Osteocyte (in vitro differentiated cells): ENCODE data around the gene ADAM11. TPM values are rescaled to one million over a fixed set of nuclear protein-coding genes. Genes with fewer than 3 reads are reported as not detected.
A peak's percentile ranks its signal among the peaks of the same experiment; 100 is the strongest.
"Not testable (repeated sequence)": the region's sequence is repeated elsewhere in the genome, so short reads cannot be mapped to it uniquely, and the experiment has no call there.

ENCODE experiments used
- DNase-seq: peaks from one replicate; pipeline ENCODE4 v3.0.0; 2021; ENCODE audit warnings: mixed read lengths; ENCODE audit not compliant: unreplicated experiment; ENCODE audit errors: extremely low spot score
- H3K27ac Mint-ChIP-seq: one replicate; pipeline ENCODE4 v1.8.0; 2021; ENCODE audit warnings: mild to moderate bottlenecking, mixed read lengths; ENCODE audit not compliant: unreplicated experiment
- H3K27me3 Mint-ChIP-seq: one replicate; pipeline ENCODE4 v1.8.0; 2021; ENCODE audit warnings: mixed read lengths; ENCODE audit not compliant: unreplicated experiment
- H3K36me3 Mint-ChIP-seq: one replicate; pipeline ENCODE4 v1.8.0; 2021; ENCODE audit warnings: mixed read lengths; ENCODE audit not compliant: unreplicated experiment
- H3K4me1 Mint-ChIP-seq: one replicate; pipeline ENCODE4 v1.8.0; 2021; ENCODE audit warnings: mixed read lengths; ENCODE audit not compliant: unreplicated experiment
- H3K4me3 Mint-ChIP-seq: one replicate; pipeline ENCODE4 v1.8.0; 2021; ENCODE audit warnings: mild to moderate bottlenecking, moderate library complexity, mixed read lengths; ENCODE audit not compliant: unreplicated experiment
- H3K9me3 Mint-ChIP-seq: one replicate; pipeline ENCODE4 v1.8.0; 2021; ENCODE audit warnings: mixed read lengths; ENCODE audit not compliant: unreplicated experiment
- long read RNA-seq: library from polyadenylated mRNA; unstranded; transcript quantifications from one replicate; pipeline ENCODE4 v2.0.0, GENCODE V29; 2021
- total RNA-seq: library from RNA; stranded (reverse); gene quantifications from 2 replicates; pipeline ENCODE4 v1.2.1, GENCODE V29; 2021
- TF ChIP-seq, protein P1 (sequence below): fragments of 200-600 bp; sonication (generic); IDR thresholded peaks from 2 replicates; pipeline ENCODE4 v1.5.0; 2021; ENCODE audit warnings: antibody characterized with exemption, mild to moderate bottlenecking, moderate library complexity

The ADAM11 gene, protein sequence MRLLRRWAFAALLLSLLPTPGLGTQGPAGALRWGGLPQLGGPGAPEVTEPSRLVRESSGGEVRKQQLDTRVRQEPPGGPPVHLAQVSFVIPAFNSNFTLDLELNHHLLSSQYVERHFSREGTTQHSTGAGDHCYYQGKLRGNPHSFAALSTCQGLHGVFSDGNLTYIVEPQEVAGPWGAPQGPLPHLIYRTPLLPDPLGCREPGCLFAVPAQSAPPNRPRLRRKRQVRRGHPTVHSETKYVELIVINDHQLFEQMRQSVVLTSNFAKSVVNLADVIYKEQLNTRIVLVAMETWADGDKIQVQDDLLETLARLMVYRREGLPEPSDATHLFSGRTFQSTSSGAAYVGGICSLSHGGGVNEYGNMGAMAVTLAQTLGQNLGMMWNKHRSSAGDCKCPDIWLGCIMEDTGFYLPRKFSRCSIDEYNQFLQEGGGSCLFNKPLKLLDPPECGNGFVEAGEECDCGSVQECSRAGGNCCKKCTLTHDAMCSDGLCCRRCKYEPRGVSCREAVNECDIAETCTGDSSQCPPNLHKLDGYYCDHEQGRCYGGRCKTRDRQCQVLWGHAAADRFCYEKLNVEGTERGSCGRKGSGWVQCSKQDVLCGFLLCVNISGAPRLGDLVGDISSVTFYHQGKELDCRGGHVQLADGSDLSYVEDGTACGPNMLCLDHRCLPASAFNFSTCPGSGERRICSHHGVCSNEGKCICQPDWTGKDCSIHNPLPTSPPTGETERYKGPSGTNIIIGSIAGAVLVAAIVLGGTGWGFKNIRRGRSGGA
- total RNA-seq = 1.0 and 1.7 TPM in 2 replicates
- long read RNA-seq = 0 reads

DNA sequence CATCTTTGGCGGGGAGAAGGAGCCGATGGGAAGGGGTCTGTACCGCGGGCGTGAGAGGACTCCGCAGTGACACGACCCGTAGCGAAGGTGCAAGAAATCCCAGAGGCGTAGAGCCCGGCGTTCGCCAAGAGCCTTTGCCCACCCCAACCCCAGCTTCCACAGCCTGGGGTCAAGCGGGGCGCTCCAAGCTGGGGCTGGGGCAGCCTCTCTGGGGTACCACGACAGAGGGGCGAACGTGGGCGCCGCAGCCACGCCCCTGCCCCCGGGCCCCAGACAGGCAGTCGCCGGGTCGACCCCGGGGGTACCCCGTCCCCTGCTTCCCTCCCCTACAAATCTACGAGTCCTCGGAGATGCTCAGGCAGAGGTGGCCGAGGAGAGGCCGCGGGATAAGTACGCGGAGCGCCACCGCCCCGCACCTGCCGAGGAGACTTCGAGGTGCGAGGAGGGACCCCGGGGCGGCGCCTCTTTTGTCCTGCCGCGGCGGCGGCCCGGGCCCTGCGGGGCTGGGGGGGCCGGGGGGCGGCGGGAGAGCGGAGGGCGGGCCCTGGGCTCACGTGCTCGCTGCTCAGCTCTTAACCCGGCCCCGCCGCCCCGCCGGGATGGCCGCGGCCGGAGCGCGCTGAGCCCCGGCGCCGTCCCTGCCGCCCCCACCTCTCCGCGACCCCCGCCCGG is at the start of gene ADAM11:
Gene ADAM11 (plus strand): TSS at position 575 of the 672 bp plus-strand sequence. CDS start 212 bp downstream, outside the sequence.
- Mint-ChIP-seq H3K27me3 (peaks cover 4% of the 10 kb centered on the region), H3K36me3 (no peaks in the 10 kb centered on the region), H3K4me1 (no peaks in the 10 kb centered on the region), H3K9me3 (no peaks in the 10 kb centered on the region), H3K4me3 (peak within 1 kb of the TSS; percentile 65), H3K27ac (no peak within 1 kb of the TSS)
- TF ChIP-seq, protein P1, sequence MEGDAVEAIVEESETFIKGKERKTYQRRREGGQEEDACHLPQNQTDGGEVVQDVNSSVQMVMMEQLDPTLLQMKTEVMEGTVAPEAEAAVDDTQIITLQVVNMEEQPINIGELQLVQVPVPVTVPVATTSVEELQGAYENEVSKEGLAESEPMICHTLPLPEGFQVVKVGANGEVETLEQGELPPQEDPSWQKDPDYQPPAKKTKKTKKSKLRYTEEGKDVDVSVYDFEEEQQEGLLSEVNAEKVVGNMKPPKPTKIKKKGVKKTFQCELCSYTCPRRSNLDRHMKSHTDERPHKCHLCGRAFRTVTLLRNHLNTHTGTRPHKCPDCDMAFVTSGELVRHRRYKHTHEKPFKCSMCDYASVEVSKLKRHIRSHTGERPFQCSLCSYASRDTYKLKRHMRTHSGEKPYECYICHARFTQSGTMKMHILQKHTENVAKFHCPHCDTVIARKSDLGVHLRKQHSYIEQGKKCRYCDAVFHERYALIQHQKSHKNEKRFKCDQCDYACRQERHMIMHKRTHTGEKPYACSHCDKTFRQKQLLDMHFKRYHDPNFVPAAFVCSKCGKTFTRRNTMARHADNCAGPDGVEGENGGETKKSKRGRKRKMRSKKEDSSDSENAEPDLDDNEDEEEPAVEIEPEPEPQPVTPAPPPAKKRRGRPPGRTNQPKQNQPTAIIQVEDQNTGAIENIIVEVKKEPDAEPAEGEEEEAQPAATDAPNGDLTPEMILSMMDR = no peak
- DNase-seq = no peak

DNA sequence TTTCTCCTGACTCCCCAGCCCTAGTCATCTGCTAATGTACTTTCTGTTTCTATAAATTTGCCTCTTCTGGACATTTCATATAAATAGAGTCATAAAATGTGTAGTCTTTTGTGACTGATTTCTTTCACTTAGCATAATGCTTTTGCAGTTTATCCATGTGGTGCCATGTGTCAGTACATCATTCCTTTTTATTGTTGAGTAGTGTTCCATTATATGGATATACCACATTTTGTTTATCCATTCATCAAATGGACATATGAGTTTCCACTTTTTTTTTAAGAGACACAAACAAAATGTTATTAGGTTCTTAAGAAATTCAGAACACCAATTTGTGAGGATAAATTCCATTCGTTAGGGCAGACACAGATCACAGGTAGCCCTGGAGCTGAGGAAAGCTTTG is 39.3 kb upstream of the ADAM11 start:
- Mint-ChIP-seq H3K27me3 (no peaks in the 10 kb centered on the region), H3K4me1 (no peaks in the 10 kb centered on the region), H3K36me3 (no peaks in the 10 kb centered on the region), H3K9me3 (peaks cover 3% of the 10 kb centered on the region), H3K4me3 (no peak overlapping the region), H3K27ac (no peak overlapping the region)
- DNase-seq = no peak
- TF ChIP-seq, protein P1 = no peak

DNA sequence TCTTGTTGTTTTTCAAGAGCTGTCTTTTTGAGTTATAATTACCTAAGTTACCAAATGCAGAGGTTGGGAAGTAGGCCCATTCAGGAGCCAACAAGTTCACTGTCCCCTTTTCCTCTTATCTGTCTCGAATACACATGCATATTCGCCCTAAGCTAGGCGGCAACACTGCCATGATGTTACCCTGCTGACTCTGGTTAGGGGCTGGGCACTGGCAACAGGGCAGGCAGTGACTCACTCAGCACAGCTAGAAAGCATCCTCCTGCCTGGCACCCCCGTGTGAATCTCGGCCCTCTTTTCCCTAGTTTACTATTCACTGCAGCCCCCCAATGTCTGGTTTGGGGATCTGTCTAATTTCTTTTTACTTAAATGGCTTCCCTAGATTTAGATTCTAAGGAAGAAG is 36.5 kb upstream of the ADAM11 start:
- Mint-ChIP-seq H3K27me3 (no peaks in the 10 kb centered on the region), H3K27ac (no peak overlapping the region), H3K4me3 (no peak overlapping the region), H3K4me1 (no peaks in the 10 kb centered on the region), H3K36me3 (no peaks in the 10 kb centered on the region), H3K9me3 (peaks cover 3% of the 10 kb centered on the region)
- TF ChIP-seq, protein P1 = no peak
- no peak for DNase-seq

DNA sequence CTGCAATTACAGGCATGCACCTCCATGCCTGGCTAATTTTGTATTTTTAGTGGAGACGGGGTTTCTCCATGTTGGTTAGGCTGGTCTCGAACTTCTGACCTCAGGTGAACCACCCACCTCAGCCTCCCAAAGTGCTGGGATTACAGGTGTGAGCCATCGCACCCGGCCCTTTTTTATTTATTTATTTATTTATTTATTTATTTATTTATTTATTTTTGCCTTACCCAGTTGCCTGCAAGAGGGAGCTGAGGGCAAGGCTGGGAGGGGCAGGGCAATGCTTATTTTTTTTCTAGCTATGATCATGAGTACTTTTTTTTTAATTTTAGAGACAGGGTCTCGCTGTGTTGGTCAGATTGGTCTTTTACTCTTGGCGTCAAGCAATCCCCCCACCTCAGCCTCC is 32.7 kb upstream of the ADAM11 start:
- H3K9me3 Mint-ChIP-seq, H3K4me1 Mint-ChIP-seq, H3K27ac Mint-ChIP-seq, H3K27me3 Mint-ChIP-seq, H3K4me3 Mint-ChIP-seq, H3K36me3 Mint-ChIP-seq, DNase-seq: not testable (repeated sequence)

DNA sequence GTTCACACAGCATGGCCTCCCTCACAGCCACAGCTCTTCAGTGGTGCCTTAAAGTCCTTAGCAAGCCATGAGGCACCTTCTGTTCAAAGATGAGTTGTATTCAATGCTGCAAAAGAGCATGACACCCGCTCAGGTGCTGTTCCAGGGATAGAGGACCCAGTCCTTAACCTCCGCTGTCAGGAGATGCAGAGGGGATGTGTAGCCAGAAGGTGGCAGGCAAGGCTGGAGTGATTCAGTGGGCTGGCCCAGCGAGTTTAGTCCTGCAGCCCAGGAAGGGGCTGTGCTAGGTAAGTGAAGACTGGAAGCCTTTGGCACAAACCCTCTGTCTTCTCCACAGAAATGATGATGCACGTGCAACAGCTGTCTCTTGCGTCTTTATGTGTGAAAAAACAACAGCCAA is 25.0 kb upstream of the ADAM11 start:
- H3K4me1 Mint-ChIP-seq = no peaks in the 10 kb centered on the region
- no peaks in the 10 kb centered on the region for H3K9me3 Mint-ChIP-seq
- H3K36me3 Mint-ChIP-seq = peaks cover 7% of the 10 kb centered on the region
- H3K27ac Mint-ChIP-seq = no peak overlapping the region
- TF ChIP-seq, protein P1 = peak; percentile 43
- no peak overlapping the region for H3K4me3 Mint-ChIP-seq
- DNase-seq = no peak
- no peaks in the 10 kb centered on the region for H3K27me3 Mint-ChIP-seq
